ENCODE results near the gene CYBA. TPM values are rescaled to one million over a fixed set of nuclear protein-coding genes. Genes with fewer than 3 reads are reported as not detected.

Gene CYBA
- total RNA-seq, 3 donors from 2014 or later (not counting 1 experiment from before 2014, with no cell fraction given), result 1,001 to 1,351 (median 1,051) TPM

DNA sequence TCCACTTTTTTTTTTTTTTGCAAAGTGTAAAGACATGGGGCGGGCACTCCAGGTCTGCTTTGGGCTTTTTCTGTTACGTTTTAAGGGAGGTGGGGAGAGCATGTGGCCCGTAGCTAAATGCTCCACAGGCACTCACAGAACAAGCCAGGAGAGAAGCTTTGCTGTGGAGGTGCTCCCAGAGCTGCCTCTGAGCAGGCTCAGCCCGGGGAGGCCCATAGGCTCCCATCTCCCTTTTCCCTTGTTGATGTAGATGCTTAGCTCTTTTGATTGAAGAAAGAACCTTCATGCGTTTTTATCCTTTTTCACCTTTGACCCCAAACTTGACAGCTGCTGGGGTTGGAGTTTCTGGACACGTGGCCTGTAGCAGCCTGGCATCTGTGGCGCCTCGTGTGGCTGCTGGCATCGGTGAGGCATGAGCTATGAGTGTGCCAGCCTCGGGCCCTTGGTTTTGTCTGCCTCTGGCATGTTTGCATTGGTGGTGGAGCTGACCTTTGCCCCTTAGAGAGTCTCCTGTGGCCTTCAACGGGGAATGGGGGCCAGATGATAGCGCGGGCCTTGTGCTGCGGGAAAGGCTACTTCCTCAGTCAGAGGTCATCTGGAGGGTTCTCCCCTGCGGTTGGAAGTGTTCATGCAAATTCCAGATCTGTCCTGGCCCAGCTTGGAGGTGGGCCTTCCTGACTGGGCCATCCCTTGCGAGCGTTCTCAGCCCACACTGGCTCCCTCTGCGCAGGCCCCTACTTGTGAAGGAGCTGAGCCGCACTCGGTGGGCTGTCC, 32.5 kb downstream of the CYBA start:
- 93% methylated on average over 20 of the region's 20 CpGs for WGBS (ENCODE audit: insufficient coverage)
- TF ChIP-seq, protein P1, sequence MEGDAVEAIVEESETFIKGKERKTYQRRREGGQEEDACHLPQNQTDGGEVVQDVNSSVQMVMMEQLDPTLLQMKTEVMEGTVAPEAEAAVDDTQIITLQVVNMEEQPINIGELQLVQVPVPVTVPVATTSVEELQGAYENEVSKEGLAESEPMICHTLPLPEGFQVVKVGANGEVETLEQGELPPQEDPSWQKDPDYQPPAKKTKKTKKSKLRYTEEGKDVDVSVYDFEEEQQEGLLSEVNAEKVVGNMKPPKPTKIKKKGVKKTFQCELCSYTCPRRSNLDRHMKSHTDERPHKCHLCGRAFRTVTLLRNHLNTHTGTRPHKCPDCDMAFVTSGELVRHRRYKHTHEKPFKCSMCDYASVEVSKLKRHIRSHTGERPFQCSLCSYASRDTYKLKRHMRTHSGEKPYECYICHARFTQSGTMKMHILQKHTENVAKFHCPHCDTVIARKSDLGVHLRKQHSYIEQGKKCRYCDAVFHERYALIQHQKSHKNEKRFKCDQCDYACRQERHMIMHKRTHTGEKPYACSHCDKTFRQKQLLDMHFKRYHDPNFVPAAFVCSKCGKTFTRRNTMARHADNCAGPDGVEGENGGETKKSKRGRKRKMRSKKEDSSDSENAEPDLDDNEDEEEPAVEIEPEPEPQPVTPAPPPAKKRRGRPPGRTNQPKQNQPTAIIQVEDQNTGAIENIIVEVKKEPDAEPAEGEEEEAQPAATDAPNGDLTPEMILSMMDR (IDR thresholded peaks at IDR 0.05), result no peak
- H3K4me3 Mint-ChIP-seq, result no peak overlapping the region
- ATAC-seq (no peak), DNase-seq (no peak)
- no peaks in the 10 kb centered on the region for H3K27me3 ChIP-seq (ENCODE audit: control insufficient read depth, insufficient read depth, low read length)
- H3K9me3 Mint-ChIP-seq, result no peaks in the 10 kb centered on the region
- no peaks in the 10 kb centered on the region for H3K36me3 Mint-ChIP-seq
- H3K9me3 ChIP-seq (ENCODE audit: control insufficient read depth, insufficient read depth, low read length), result no peaks in the 10 kb centered on the region
- H3K27ac ChIP-seq (ENCODE audit: low read length), result peak overlapping the region; percentile 93
- no peak overlapping the region for H3K4me3 ChIP-seq (ENCODE audit: low read length)
- peaks cover 47% of the 10 kb centered on the region for H3K4me1 ChIP-seq (ENCODE audit: control insufficient read depth, insufficient read depth, low read length)
- peaks cover 24% of the 10 kb centered on the region for H3K36me3 ChIP-seq (ENCODE audit: control insufficient read depth, insufficient read depth, low read length)
- intact Hi-C loops (cut with micrococcal nuclease), result no loop called here
- no peaks in the 10 kb centered on the region for H3K27me3 Mint-ChIP-seq (ENCODE audit: low read depth in 2 of 2)
- peaks cover 29 to 57% of the 10 kb centered on the region in 2 donors for H3K4me1 Mint-ChIP-seq
- peak overlapping the region; percentile 96 to 97 for H3K27ac Mint-ChIP-seq

DNA sequence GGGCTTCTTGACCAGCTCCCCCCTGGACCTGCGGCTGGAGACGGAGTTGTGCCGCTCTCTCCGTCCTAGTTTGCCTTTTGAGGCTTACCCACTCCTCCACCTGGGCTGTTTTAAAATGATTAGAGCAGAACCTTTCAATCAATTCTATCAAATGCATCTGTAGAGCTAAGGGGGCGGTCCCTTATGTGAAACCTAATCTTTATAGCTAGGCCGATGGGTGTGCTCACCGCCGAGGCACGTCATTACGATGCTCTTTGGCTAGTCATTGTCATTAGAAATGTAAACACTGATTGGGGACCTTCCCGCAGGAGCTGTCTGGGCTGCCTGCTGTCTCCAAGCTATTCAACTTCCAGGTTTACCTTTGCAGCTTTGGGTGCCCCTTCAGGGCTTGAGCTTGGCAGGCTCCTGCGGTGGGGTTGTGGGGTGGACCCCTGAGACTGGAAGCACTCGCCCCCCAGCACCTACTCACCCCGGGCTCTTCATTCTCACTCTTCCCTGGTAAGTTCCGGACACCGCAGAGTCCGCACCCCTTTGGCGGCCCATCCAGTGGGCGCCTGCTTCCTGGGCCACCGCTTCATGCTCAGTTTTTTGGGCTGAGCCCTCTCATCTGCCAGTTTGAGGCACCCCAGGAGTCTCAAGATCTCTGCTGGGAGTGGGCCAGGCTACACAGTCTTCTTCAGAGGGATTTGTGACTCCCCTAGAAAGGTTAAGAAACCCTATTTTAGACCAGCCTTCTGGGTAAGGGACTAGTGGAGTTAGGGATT, 33.4 kb downstream of the CYBA start:
- TF ChIP-seq, protein P1 (IDR thresholded peaks at IDR 0.05), result no peak
- WGBS (ENCODE audit: insufficient coverage), result 96% methylated on average over 20 of the region's 20 CpGs
- Histone ChIP-seq H3K27ac (ENCODE audit: low read length) (no peak overlapping the region), H3K4me3 (ENCODE audit: low read length) (no peak overlapping the region), H3K36me3 (ENCODE audit: control insufficient read depth, insufficient read depth, low read length) (peaks cover 19% of the 10 kb centered on the region), H3K4me1 (ENCODE audit: control insufficient read depth, insufficient read depth, low read length) (peaks cover 43% of the 10 kb centered on the region), H3K9me3 (ENCODE audit: control insufficient read depth, insufficient read depth, low read length) (no peaks in the 10 kb centered on the region), H3K27me3 (ENCODE audit: control insufficient read depth, insufficient read depth, low read length) (no peaks in the 10 kb centered on the region)
- Mint-ChIP-seq H3K4me3 (no peak overlapping the region), H3K4me1 (peaks cover 29 to 59% of the 10 kb centered on the region in 2 donors), H3K27ac (peak overlapping the region; percentile 96 to 97), H3K9me3 (no peaks in the 10 kb centered on the region), H3K27me3 (ENCODE audit: low read depth in 2 of 2) (no peaks in the 10 kb centered on the region), H3K36me3 (no peaks in the 10 kb centered on the region)
- ATAC-seq, result no peak
- DNase-seq, result no peak
- intact Hi-C loops (cut with micrococcal nuclease), result no loop called here

DNA sequence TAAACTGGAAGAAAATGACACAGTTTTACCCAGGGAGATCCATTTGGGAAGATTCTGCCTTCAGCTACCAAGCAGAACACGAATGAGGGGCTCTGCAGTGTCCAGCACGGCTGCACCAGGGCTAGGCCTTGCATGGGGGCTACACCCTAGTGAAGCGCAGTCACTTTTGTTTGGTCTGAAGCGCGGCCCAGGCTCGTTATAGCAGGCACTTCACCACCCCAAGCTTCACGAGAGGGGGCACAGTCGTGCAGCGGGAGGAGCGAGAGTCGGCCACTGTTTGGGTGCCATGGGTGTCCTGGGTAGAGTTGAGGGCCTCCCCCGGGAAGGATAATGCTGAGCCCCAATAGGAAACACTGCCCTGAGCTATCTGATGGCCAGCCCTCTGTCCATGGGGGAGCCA, 34.1 kb downstream of the CYBA start:
- Histone ChIP-seq H3K27me3 (ENCODE audit: control insufficient read depth, insufficient read depth, low read length) (no peaks in the 10 kb centered on the region), H3K4me3 (ENCODE audit: low read length) (no peak overlapping the region), H3K9me3 (ENCODE audit: control insufficient read depth, insufficient read depth, low read length) (no peaks in the 10 kb centered on the region), H3K36me3 (ENCODE audit: control insufficient read depth, insufficient read depth, low read length) (peaks cover 16% of the 10 kb centered on the region), H3K27ac (ENCODE audit: low read length) (no peak overlapping the region), H3K4me1 (ENCODE audit: control insufficient read depth, insufficient read depth, low read length) (peaks cover 36% of the 10 kb centered on the region)
- intact Hi-C loops (cut with micrococcal nuclease), result no loop called here
- H3K4me3 Mint-ChIP-seq, result no peak overlapping the region
- no peak for ATAC-seq
- TF ChIP-seq, protein P1 (IDR thresholded peaks at IDR 0.05), result no peak
- 97% methylated on average over 12 of the region's 12 CpGs for WGBS (ENCODE audit: insufficient coverage)
- DNase-seq, result no peak
- H3K27me3 Mint-ChIP-seq (ENCODE audit: low read depth in 2 of 2), result no peaks in the 10 kb centered on the region
- peak overlapping the region; percentile 96 to 97 for H3K27ac Mint-ChIP-seq
- no peaks in the 10 kb centered on the region for H3K9me3 Mint-ChIP-seq
- H3K4me1 Mint-ChIP-seq, result peaks cover 29 to 53% of the 10 kb centered on the region in 2 donors
- H3K36me3 Mint-ChIP-seq, result no peaks in the 10 kb centered on the region
